ENCODE measurements around the gene RGCC.
A peak's percentile ranks its signal among the peaks of the same experiment; 100 is the strongest.

RGCC gene

GRCh38 chr13:41453620-41454019 is 3.7 kb upstream of the RGCC start:
- no peak for DNase-seq (ENCODE audit: low read depth)

- no peak for DNase-seq (ENCODE audit: low read depth)
Measured at GRCh38 chr13:41454170-41454569, 3.2 kb upstream of the RGCC start.

- no peak for DNase-seq (ENCODE audit: low read depth)
Measured at GRCh38 chr13:41455725-41456419, 1.5 kb upstream of the RGCC start.

GRCh38 chr13:41457589-41458186 is 338 bp downstream of the RGCC start:
- no peak for DNase-seq (ENCODE audit: low read depth)

GRCh38 chr13:41458187-41458760 is 924 bp downstream of the RGCC start:
- DNase-seq (ENCODE audit: low read depth) = no peak

GRCh38 chr13:41458761-41459431 is 1.5 kb downstream of the RGCC start:
- peak; percentile 45 for DNase-seq (ENCODE audit: low read depth)

- DNase-seq (ENCODE audit: low read depth) = no peak
Measured at GRCh38 chr13:41459432-41460073, 2.2 kb downstream of the RGCC start.

GRCh38 chr13:41460074-41460465 is 2.7 kb downstream of the RGCC start:
- no peak for DNase-seq (ENCODE audit: low read depth)

- DNase-seq (ENCODE audit: low read depth) = no peak
Measured at GRCh38 chr13:41460930-41461329, 3.6 kb downstream of the RGCC start.

GRCh38 chr13:41461527-41462139 is 4.3 kb downstream of the RGCC start:
- no peak for DNase-seq (ENCODE audit: low read depth)

GRCh38 chr13:41462427-41462826 is 5.1 kb downstream of the RGCC start:
- DNase-seq (ENCODE audit: low read depth) = no peak

GRCh38 chr13:41463838-41464602 is 6.7 kb downstream of the RGCC start:
- DNase-seq (ENCODE audit: low read depth) = peak; percentile 38

- peak; percentile 83 for DNase-seq (ENCODE audit: low read depth)
Measured at GRCh38 chr13:41465241-41465847, 8.0 kb downstream of the RGCC start.

GRCh38 chr13:41465898-41466320 is 8.6 kb downstream of the RGCC start:
- no peak for DNase-seq (ENCODE audit: low read depth)

GRCh38 chr13:41467425-41467945 is 10.1 kb downstream of the RGCC start:
- no peak for DNase-seq (ENCODE audit: low read depth)

- no peak for DNase-seq (ENCODE audit: low read depth)
Measured at GRCh38 chr13:41468631-41469030, 11.3 kb downstream of the RGCC start.

- DNase-seq (ENCODE audit: low read depth) = no peak
Measured at GRCh38 chr13:41470196-41470595, 12.8 kb downstream of the RGCC start.

- DNase-seq (ENCODE audit: low read depth) = no peak
Measured at GRCh38 chr13:41471785-41472184, 14.4 kb downstream of the RGCC start.

- no peak for DNase-seq (ENCODE audit: low read depth)
Measured at GRCh38 chr13:41487222-41487621, 29.9 kb downstream of the RGCC start.

- DNase-seq (ENCODE audit: low read depth) = no peak
Measured at GRCh38 chr13:41488124-41488523, 30.8 kb downstream of the RGCC start.
